ENCODE results near the gene WASHC3. TPM values are rescaled to one million over a fixed set of nuclear protein-coding genes. Genes with fewer than 3 reads are reported as not detected.

The WASHC3 gene
- total RNA-seq, 2 donors from 2014 or later = 56.6 to 66.1 TPM

DNA sequence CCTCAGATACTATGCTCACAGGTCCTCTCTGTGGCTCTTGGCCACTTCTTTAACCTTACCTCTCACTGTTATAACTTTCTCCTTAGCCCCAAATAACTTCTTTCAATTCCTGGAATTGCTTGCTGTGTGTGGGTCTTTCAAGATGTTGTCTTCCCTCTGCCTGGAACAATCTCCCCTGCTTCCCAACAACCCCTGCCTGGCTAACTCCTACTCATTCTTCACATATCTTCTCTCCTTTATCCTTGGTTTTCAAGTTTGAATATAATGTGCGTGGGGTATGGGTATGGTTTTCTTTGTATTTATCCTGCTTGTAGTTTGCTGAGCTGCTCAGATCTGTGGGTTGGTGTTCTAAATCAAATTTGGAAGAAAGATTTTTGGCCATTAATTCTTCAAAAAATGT is 2.7 kb upstream of the WASHC3 start:
- Mint-ChIP-seq H3K36me3 (ENCODE audit: insufficient read depth in 2 of 2) (peaks cover 2 to 6% of the 10 kb centered on the region in 2 donors), H3K4me1 (ENCODE audit: low read depth) (peaks cover 36% of the 10 kb centered on the region), H3K4me3 (no peak overlapping the region), H3K27me3 (ENCODE audit: low read depth) (peaks cover 15% of the 10 kb centered on the region), H3K9me3 (no peaks in the 10 kb centered on the region), H3K27ac (no peak overlapping the region)
- DNase-seq (no peak), ATAC-seq (replicated peaks in 1 of 2) (no peak)

GRCh38 chr12:102063069-102063468 is 1.3 kb upstream of the WASHC3 start:
- Mint-ChIP-seq H3K27me3 (ENCODE audit: low read depth) (peaks cover 15% of the 10 kb centered on the region), H3K9me3 (no peaks in the 10 kb centered on the region), H3K36me3 (ENCODE audit: insufficient read depth in 2 of 2) (peaks cover 7 to 9% of the 10 kb centered on the region in 2 donors), H3K4me1 (ENCODE audit: low read depth) (peaks cover 47% of the 10 kb centered on the region), H3K4me3 (no peak overlapping the region), H3K27ac (no peak overlapping the region)
- DNase-seq (no peak), ATAC-seq (replicated peaks in 1 of 2) (no peak)

DNA sequence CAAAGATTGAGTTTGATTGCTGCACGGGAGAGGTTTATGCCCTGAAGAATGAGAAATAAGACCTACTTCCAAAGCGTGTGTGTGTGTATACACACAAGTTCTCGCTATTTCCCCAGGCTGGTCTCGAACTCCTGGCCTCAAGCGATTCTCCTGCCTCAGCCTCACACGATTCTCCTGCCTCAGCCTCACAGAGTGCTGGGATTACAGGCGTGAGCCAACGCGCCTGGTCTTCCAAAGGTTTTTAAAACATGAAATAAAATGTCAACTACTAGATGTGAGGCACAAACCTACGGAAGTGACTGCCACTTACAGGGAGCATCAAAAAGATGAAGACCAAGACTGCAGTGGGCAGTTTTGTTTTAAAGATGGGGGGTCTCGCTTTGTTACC is 622 bp upstream of the WASHC3 start:
- DNase-seq = no peak
- Mint-ChIP-seq H3K27ac (peak overlapping the region; percentile 88), H3K4me1 (ENCODE audit: low read depth) (peaks cover 53% of the 10 kb centered on the region), H3K36me3 (ENCODE audit: insufficient read depth in 2 of 2) (peaks cover 9 to 13% of the 10 kb centered on the region in 2 donors), H3K4me3 (peak overlapping the region; percentile 94 to 96), H3K27me3 (ENCODE audit: low read depth) (peaks cover 15% of the 10 kb centered on the region), H3K9me3 (no peaks in the 10 kb centered on the region)
- ATAC-seq (replicated peaks in 1 of 2) = no peak

- ATAC-seq (replicated peaks in 1 of 2) (peak; percentile 63 to 64), DNase-seq (peak; percentile 49 to 57)
- Mint-ChIP-seq H3K27me3 (ENCODE audit: low read depth) (peaks cover 15% of the 10 kb centered on the region), H3K36me3 (ENCODE audit: insufficient read depth in 2 of 2) (peaks cover 11 to 20% of the 10 kb centered on the region in 2 donors), H3K9me3 (no peaks in the 10 kb centered on the region), H3K27ac (peak overlapping the region; percentile 88), H3K4me1 (ENCODE audit: low read depth) (peaks cover 61% of the 10 kb centered on the region), H3K4me3 (peak overlapping the region; percentile 94 to 96)
Observed at GRCh38 chr12:102061096-102061559, 663 bp downstream of the WASHC3 start.

DNA sequence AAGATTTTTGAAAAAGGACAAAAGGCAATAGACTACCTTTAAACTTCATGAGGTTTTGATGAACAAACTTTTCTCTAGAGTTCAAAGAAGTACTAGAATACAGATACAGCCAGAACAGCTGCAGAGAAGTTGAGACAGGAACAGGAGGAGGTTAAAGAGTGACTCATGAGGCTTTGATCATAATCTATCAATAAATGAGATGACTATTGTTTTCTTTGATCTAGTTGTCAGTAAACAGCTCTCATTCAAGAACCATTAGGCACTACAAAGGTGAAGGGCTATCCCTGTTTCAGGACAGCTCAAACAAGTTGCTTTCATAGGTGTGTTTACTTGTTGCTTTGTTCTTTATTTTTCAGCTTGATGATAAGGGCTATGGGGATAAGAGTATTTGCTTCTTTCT is 2.4 kb downstream of the WASHC3 start:
- Mint-ChIP-seq H3K36me3 (ENCODE audit: insufficient read depth in 2 of 2) (peaks cover 15 to 27% of the 10 kb centered on the region in 2 donors), H3K4me1 (ENCODE audit: low read depth) (peaks cover 64% of the 10 kb centered on the region), H3K9me3 (no peaks in the 10 kb centered on the region), H3K27ac (peak overlapping the region; percentile 38), H3K4me3 (peak overlapping the region; percentile 28 to 68), H3K27me3 (ENCODE audit: low read depth) (peaks cover 2% of the 10 kb centered on the region)
- peak in 1 of 2 donors; percentile 11 for DNase-seq
- ATAC-seq (replicated peaks in 1 of 2) = peak; percentile 58 to 60

DNA sequence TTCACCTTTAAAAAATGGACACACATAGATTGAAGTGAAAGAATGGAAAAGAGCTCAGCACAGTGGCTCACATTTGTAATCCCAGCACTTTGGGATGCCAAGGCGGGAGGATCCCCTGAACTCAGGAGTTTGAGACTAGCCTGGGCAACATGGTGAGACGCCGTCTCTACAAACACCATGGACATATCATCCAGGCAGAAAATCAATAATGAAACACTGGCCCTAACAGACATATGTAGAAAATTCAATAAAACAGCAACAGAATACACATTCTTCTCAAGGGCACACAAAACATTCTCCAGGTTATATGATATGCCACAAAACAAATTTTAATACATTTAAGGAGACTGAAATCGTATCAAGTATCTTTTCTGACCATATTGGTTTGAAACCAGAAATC is 7.4 kb downstream of the WASHC3 start:
- Mint-ChIP-seq H3K4me3 (no peak overlapping the region), H3K9me3 (no peaks in the 10 kb centered on the region), H3K27ac (peak overlapping the region; percentile 7), H3K36me3 (ENCODE audit: insufficient read depth in 2 of 2) (peaks cover 12 to 32% of the 10 kb centered on the region in 2 donors), H3K4me1 (ENCODE audit: low read depth) (peaks cover 51% of the 10 kb centered on the region), H3K27me3 (ENCODE audit: low read depth) (no peaks in the 10 kb centered on the region)
- ATAC-seq (replicated peaks in 1 of 2) = no peak
- DNase-seq = no peak

DNA sequence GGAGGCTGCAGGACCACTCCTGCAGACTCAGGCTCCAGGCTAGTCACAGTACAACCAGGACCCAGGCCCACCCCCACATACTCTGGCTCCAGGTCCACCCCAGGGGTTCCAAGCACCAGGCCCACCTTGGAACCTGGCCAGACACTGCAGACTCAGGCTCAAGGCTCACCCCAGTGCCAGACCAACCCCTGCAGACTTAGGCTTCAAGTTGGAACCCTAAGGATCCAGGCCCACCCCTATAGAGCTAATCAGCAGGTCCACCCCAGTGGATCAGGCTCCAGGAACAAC is 8.8 kb downstream of the WASHC3 start:
- Mint-ChIP-seq H3K36me3 (ENCODE audit: insufficient read depth in 2 of 2) (peaks cover 9 to 28% of the 10 kb centered on the region in 2 donors), H3K9me3 (no peaks in the 10 kb centered on the region)
- ATAC-seq (replicated peaks in 1 of 2) = no peak

GRCh38 chr12:102052192-102053061 is 9.4 kb downstream of the WASHC3 start:
- Mint-ChIP-seq H3K27me3 (ENCODE audit: low read depth) (no peaks in the 10 kb centered on the region), H3K9me3 (no peaks in the 10 kb centered on the region), H3K4me3 (no peak overlapping the region), H3K4me1 (ENCODE audit: low read depth) (peaks cover 35% of the 10 kb centered on the region), H3K27ac (no peak overlapping the region), H3K36me3 (ENCODE audit: insufficient read depth in 2 of 2) (peaks cover 9 to 22% of the 10 kb centered on the region in 2 donors)
- DNase-seq = no peak
- ATAC-seq (replicated peaks in 1 of 2) = no peak

More for the DNA sequence above, 8.8 kb downstream of the WASHC3 start:
- peaks cover 41% of the 10 kb centered on the region for H3K4me1 Mint-ChIP-seq (ENCODE audit: low read depth)
- no peak overlapping the region for H3K27ac Mint-ChIP-seq
- H3K27me3 Mint-ChIP-seq (ENCODE audit: low read depth) = no peaks in the 10 kb centered on the region
- no peak overlapping the region for H3K4me3 Mint-ChIP-seq
- no peak for DNase-seq

DNA sequence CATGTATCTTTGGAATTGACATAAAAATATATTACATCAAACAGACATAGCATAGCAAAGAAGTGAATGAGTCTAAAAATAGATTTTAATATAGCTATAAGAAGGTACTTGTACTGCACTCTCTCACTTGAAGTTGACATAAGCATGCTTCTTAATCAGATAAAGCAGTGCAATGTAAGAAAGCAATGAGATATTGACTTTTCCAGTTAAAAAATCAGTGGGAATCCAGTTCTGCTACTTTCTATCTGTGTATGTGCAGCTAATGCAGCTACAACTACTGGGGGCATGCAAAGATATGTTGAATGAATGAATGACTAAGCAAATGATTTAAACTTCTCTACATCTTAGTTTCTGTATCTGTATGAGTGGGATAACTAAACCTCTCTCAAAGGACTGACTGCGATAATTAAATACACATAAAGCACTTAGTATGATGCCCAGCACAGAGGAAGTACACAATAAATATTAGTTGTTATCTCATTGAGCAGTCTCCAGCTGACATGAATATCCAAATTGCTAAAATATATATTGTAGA is 10.3 kb downstream of the WASHC3 start:
- Mint-ChIP-seq H3K36me3 (ENCODE audit: insufficient read depth in 2 of 2) (peaks cover 7 to 19% of the 10 kb centered on the region in 2 donors), H3K27ac (peak overlapping the region; percentile 58), H3K4me1 (ENCODE audit: low read depth) (peaks cover 29% of the 10 kb centered on the region), H3K9me3 (no peaks in the 10 kb centered on the region), H3K4me3 (no peak overlapping the region), H3K27me3 (ENCODE audit: low read depth) (no peaks in the 10 kb centered on the region)
- ATAC-seq (replicated peaks in 1 of 2) (peak; percentile 37 to 70), DNase-seq (no peak)

GRCh38 chr12:102050660-102051430 is 10.9 kb downstream of the WASHC3 start:
- Mint-ChIP-seq H3K4me1 (ENCODE audit: low read depth) (peaks cover 27% of the 10 kb centered on the region), H3K27me3 (ENCODE audit: low read depth) (no peaks in the 10 kb centered on the region), H3K4me3 (no peak overlapping the region), H3K9me3 (no peaks in the 10 kb centered on the region), H3K27ac (peak overlapping the region; percentile 28), H3K36me3 (ENCODE audit: insufficient read depth in 2 of 2) (peaks cover 6 to 18% of the 10 kb centered on the region in 2 donors)
- DNase-seq (no peak), ATAC-seq (replicated peaks in 1 of 2) (no peak)

GRCh38 chr12:102043928-102044327 is 17.9 kb downstream of the WASHC3 start:
- Mint-ChIP-seq H3K4me1 (ENCODE audit: low read depth) (peaks cover 14% of the 10 kb centered on the region), H3K27me3 (ENCODE audit: low read depth) (no peaks in the 10 kb centered on the region), H3K9me3 (no peaks in the 10 kb centered on the region), H3K36me3 (ENCODE audit: insufficient read depth in 2 of 2) (peaks cover 0 to 2% of the 10 kb centered on the region in 2 donors), H3K27ac (peak overlapping the region; percentile 5), H3K4me3 (peak overlapping the region in 1 of 2 donors; percentile 1)
- peak in 1 of 2 donors; percentile 25 for DNase-seq
- ATAC-seq (replicated peaks in 1 of 2) = peak; percentile 73 to 82

DNA sequence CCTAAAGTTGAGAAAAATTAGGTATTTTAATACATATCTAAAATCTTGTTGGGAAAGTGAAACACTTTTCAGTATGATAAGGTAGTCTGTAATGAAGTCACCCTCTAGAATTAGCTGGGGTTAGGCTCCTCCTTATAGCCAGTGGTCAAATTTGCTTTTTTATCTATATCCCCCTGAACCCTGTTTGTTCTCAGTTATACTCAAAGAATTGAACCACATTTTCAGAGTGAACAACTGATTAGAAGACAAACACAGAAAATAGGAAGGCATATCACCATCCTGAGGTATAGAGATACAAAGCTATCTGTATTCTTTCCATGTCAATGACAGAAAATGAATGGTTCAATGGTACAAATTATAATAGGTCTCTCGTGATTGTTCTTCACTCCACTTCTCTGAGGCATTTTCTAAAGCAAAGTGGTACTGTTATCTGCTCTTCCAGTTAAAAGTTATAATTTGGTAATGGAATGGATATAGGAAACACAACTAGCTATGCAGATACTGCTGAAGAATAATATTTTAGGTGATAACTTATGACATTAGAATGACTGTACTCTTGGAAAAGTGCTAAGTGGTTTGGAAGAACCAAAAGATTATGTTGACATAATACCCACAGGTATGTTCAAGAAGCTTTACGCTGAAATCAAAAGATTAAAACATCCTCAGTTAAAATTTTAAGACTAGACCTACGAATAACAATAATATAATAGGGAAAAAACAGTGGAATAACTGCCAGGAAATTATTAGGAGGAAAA is 27.6 kb downstream of the WASHC3 start:
- DNase-seq (no peak), ATAC-seq (replicated peaks in 1 of 2) (no peak)
- Mint-ChIP-seq H3K4me3 (no peak overlapping the region), H3K4me1 (ENCODE audit: low read depth) (no peaks in the 10 kb centered on the region), H3K27ac (peak overlapping the region; percentile 46), H3K36me3 (ENCODE audit: insufficient read depth in 2 of 2) (peaks cover 3 to 5% of the 10 kb centered on the region in 2 donors), H3K9me3 (no peaks in the 10 kb centered on the region), H3K27me3 (ENCODE audit: low read depth) (no peaks in the 10 kb centered on the region)
